ENCODE data around the gene HLA-A. TPM values are rescaled to one million over a fixed set of nuclear protein-coding genes. Genes with fewer than 3 reads are reported as not detected.

HLA-A gene
- total and polyA plus RNA-seq, 2 of the 13 experiments (the other 11 are each of a cell fraction or from before 2014, with no cell fraction given) = 345 to 527 TPM

DNA sequence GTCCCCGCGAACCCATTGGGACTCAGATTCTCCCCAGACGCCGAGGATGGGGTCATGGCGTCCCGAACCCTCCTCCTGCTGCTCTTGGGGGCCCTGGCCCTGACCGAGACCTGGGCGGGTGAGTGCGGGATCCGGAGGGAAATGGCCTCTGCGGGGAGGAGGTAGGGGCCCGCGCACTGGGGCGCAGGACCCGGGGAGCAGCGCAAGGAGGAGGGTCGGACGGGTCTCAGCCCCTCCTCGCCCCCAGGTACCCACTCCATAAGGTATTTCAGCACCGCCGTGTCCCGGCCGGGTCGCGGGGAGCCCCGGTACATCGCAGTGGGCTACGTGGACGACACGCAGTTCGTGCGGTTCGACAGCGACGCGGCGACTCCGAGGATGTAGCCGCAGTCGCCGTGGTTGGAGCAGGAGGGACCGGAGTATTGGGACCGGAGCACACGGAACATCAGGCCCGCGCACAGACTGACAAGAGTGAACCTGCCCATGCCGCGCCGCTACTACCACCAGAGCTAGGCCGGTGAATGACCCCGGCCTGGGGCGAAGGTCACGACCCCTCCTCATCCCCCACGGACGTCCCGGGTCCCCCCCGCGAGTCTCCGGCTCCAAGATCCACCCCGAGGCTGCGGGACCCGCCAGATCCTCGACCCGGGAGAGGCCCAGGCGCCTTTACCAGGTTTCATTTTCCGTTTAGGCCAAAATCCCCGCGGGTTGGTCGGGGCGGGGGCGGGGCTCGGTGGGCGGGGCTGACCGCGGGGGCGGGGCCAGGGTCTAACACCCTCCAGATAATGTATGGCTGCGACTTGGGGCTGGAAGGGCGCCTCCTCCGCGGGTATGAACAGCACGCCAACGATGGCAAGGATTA is 15.7 kb upstream of the HLA-A start (continued):
- TF ChIP-seq TAF15 (IDR thresholded peaks at IDR 0.05; ENCODE audit: low read depth, low read length, poor library complexity, severe bottlenecking) = no peak
- TF ChIP-seq CCAR2 (optimal IDR thresholded peaks at IDR 0.05; ENCODE audit: low read depth, low read length) = no peak
- TF ChIP-seq, protein P1, sequence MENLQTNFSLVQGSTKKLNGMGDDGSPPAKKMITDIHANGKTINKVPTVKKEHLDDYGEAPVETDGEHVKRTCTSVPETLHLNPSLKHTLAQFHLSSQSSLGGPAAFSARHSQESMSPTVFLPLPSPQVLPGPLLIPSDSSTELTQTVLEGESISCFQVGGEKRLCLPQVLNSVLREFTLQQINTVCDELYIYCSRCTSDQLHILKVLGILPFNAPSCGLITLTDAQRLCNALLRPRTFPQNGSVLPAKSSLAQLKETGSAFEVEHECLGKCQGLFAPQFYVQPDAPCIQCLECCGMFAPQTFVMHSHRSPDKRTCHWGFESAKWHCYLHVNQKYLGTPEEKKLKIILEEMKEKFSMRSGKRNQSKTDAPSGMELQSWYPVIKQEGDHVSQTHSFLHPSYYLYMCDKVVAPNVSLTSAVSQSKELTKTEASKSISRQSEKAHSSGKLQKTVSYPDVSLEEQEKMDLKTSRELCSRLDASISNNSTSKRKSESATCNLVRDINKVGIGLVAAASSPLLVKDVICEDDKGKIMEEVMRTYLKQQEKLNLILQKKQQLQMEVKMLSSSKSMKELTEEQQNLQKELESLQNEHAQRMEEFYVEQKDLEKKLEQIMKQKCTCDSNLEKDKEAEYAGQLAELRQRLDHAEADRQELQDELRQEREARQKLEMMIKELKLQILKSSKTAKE (CRISPR knock-in tag; IDR thresholded peaks at IDR 0.05; ENCODE audit: borderline replicate concordance) = no peak
- TF ChIP-seq ZNF460 (CRISPR knock-in tag; IDR thresholded peaks at IDR 0.05; ENCODE audit: borderline replicate concordance) = no peak
- no peak for TF ChIP-seq ZKSCAN5 (CRISPR knock-in tag; IDR thresholded peaks at IDR 0.05)
- TF ChIP-seq ARID2 (CRISPR knock-in tag; IDR thresholded peaks at IDR 0.05; ENCODE audit: borderline replicate concordance) = no peak
- TF ChIP-seq KDM3A (CRISPR knock-in tag; IDR thresholded peaks at IDR 0.05; ENCODE audit: low read depth) = no peak
- TF ChIP-seq ZNF570 (CRISPR knock-in tag; IDR thresholded peaks at IDR 0.05; ENCODE audit: borderline replicate concordance) = no peak
- no peak for TF ChIP-seq ZNF672 (CRISPR knock-in tag; IDR thresholded peaks at IDR 0.05)
- TF ChIP-seq, protein P2, sequence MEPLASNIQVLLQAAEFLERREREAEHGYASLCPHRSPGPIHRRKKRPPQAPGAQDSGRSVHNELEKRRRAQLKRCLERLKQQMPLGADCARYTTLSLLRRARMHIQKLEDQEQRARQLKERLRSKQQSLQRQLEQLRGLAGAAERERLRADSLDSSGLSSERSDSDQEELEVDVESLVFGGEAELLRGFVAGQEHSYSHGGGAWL (CRISPR knock-in tag; IDR thresholded peaks at IDR 0.05) = 0 out of 2 replicates have a peak, but pooled peaks have one; percentile 63
- no peak for TF ChIP-seq ZNF503 (CRISPR knock-in tag; IDR thresholded peaks at IDR 0.05)
- TF ChIP-seq ZNF530 (CRISPR knock-in tag; IDR thresholded peaks at IDR 0.05; ENCODE audit: low read depth) = no peak
- no peak for TF ChIP-seq ZNF773 (CRISPR knock-in tag; IDR thresholded peaks at IDR 0.05; ENCODE audit: borderline replicate concordance)
- TF ChIP-seq, protein P3, sequence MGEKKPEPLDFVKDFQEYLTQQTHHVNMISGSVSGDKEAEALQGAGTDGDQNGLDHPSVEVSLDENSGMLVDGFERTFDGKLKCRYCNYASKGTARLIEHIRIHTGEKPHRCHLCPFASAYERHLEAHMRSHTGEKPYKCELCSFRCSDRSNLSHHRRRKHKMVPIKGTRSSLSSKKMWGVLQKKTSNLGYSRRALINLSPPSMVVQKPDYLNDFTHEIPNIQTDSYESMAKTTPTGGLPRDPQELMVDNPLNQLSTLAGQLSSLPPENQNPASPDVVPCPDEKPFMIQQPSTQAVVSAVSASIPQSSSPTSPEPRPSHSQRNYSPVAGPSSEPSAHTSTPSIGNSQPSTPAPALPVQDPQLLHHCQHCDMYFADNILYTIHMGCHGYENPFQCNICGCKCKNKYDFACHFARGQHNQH (CRISPR knock-in tag; IDR thresholded peaks at IDR 0.05) = no peak
- no peak for TF ChIP-seq BRF2 (CRISPR knock-in tag; IDR thresholded peaks at IDR 0.05)
- TF ChIP-seq JUNB (CRISPR knock-in tag; IDR thresholded peaks at IDR 0.05; ENCODE audit: borderline replicate concordance) = no peak
- no peak for TF ChIP-seq ZFP37 (CRISPR knock-in tag; IDR thresholded peaks at IDR 0.05; ENCODE audit: borderline replicate concordance)
- 0 out of 2 replicates have a peak, but pooled peaks have one; percentile 1 for TF ChIP-seq ONECUT2 (CRISPR knock-in tag; IDR thresholded peaks at IDR 0.05)

All from HepG2 (cell line).